ENCODE data around the gene ZNF619. TPM values are rescaled to one million over a fixed set of nuclear protein-coding genes. Genes with fewer than 3 reads are reported as not detected.

ZNF619 gene
- total RNA-seq (2022; extraction: Qiagen RNA extraction) = 1.5 to 1.9 TPM (median 1.7 TPM) in 5 replicates

DNA sequence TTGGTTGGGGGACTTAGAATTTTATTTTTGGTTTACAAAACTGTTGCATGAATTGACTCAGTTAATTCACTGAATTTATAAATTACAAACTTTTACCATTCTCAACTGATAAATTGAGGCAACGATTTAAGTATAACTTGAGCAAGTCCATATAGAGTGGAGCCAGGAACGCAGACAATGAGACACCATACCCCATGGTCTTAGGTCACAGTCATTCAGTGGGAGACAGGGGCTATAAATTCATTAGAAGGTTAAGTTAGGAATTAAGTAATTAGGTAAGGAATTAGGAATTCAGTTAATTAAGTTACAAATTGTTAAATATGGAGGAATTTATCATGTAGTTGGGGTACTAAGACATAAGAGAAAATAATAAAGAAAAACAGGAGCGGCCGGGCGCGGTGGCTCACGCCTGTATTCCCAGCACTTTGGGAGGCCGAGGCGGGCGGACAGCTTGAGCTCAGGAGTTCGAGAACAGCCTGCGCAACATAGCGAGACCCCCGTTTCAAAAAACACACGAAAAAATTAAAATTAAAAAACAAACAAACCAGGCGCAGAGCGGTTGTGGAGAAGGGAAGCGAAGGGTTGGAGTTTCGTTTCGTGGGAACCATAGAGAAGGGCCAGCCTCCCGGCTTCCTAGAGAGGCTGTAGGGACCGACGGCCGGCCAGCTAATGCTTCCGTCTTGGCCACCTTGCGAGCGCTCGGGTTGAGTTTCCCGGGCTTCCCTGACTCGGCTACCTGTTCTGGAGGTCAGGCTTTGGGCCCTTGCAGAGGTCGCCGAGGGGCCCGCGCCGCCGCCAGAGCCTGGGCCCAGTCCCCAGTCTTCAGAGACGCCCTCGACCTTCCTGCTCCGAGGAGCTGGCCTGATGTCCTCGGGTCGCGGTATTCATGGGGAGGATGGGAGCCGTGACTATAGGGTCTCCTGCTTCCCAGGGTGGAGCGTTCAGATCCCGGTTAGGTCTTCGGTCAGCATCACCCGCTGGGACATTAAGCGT, at the start of gene ZNF619:
TSS of gene ZNF619 (plus strand) at position 645 of the 993 bp plus-strand sequence. CDS start 858 bp downstream, outside the sequence.

DNA sequence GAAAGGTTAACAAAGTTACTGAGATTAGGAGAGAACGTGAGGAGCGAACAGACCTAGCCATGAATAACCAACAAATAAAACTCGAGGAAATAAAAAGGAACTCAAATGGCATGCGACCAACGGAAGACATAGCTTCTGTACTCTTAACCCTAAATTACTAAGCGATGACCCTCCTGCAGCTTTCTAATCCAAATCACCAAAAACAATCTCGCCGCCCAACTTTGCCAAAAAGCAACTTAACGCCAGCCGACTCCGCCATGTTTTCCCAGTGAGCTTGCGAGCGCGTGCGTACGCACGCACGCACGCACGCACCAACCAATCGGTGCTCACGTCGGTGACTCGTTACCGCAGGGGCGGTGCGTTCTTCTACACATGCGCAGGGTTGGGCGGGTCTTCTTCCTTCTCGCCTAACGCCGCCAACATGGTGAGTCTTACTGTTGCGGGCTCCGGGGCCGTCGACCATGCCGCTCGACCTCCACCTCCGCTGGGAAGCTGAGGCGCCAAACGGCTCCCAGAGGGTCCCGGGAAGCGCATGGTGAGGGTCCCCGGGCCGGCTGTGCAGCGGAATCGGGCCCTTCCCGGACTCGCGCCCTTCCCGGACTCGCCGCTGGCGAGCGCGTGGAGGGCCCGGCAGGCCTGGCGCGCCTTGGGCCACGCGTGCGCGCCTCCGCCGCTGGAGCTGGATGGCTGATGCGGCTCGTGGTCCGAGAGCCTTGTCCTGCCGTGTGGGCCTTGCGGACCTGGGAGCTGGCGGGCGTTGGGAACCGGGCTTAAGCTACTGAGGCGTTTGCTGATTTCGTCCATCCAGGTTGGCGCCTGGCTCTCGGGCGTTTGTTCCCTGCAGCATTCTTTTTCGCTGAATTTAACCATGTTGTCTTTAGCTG, 19.7 kb upstream of the ZNF619 start, which contains the start of gene RPL14:
TSS of gene RPL14 (plus strand) at position 400 of the 884 bp plus-strand sequence. CDS start at position 533, 133 bp downstream.

GRCh38 chr3:40505599-40506462, 28.9 kb downstream of the ZNF619 start, which contains the start of gene ZNF620:
ZNF620 (plus strand) TSS chr3:40506039; CDS start chr3:40506353, 314 bp downstream.

GRCh38 chr3:40524568-40525285, 47.8 kb downstream of the ZNF619 start, which contains the start of gene ZNF621:
ZNF621 (plus strand) TSS chr3:40524960; CDS start chr3:40525841, 881 bp downstream.

Other genes with a start within 250 kb of the ZNF619 start
- 54.7 to 64.3 TPM (median 58.9 TPM) in 5 replicates for gene EIF1B, start 167.4 kb upstream of the ZNF619 start, total RNA-seq (2022; extraction: Qiagen RNA extraction)
- 0.05 TPM in 1 of 5 replicates, not detected in the others for gene ENTPD3, start 89.9 kb upstream of the ZNF619 start, total RNA-seq (2022; extraction: Qiagen RNA extraction)
- 728 to 785 TPM (median 737 TPM) in 5 replicates for gene RPL14, start 19.8 kb upstream of the ZNF619 start, total RNA-seq (2022; extraction: Qiagen RNA extraction)
- gene ZNF620, start 28.9 kb downstream of the ZNF619 start, total RNA-seq (2022; extraction: Qiagen RNA extraction) = 1.4 to 1.8 TPM (median 1.5 TPM) in 5 replicates
- 6.0 to 7.8 TPM (median 7.1 TPM) in 5 replicates for gene ZNF621, start 47.8 kb downstream of the ZNF619 start, total RNA-seq (2022; extraction: Qiagen RNA extraction)